Upper lobe of left lung (tissue), 6 donors: ENCODE measurements around the gene PCP4. TPM values are rescaled to one million over a fixed set of nuclear protein-coding genes. Genes with fewer than 3 reads are reported as not detected.

ENCODE experiments used
- ATAC-seq, 2 donors: fragments of 200-7000 bp; cut with Tn5 transposase; one replicate each; pipeline ENCODE4 v1.9.1; 2022; ENCODE audit warnings: mild to moderate bottlenecking in 2 of 2, moderate library complexity in 2 of 2; ENCODE audit not compliant: low FRiP score in 2 of 2
- DNase-seq, 2 donors: peaks; one replicate each; pipeline ENCODE4 v3.0.0-alpha.2; 2019 to 2020
- H3K27ac ChIP-seq, 4 donors: fragments of 200-600 bp; sonication (generic); one replicate each; pipeline ENCODE4 v1.5.1; 2016 to 2019
- H3K27me3 ChIP-seq, 4 donors: fragments of 200-600 bp; sonication (generic); one replicate each; pipeline ENCODE4 v1.5.1; 2017 to 2019
- H3K36me3 ChIP-seq, 4 donors: fragments of 200-600 bp; sonication (generic); one replicate each; pipeline ENCODE4 v1.5.1; 2016 to 2019
- H3K4me1 ChIP-seq, 4 donors: fragments of 200-600 bp; sonication (generic); one replicate each; pipeline ENCODE4 v1.5.1; 2018 to 2019
- H3K4me3 ChIP-seq, 4 donors: fragments of 200-600 bp; sonication (generic); one replicate each; pipeline ENCODE4 v1.5.1; 2017 to 2019; ENCODE audit warnings: mild to moderate bottlenecking in 2 of 4, moderate library complexity in 1 of 4
- H3K9me3 ChIP-seq, 4 donors: fragments of 200-600 bp; sonication (generic); one replicate each; pipeline ENCODE4 v1.5.1; 2018 to 2019
- EP300 ChIP-seq, 4 donors: sonication (generic); formaldehyde crosslinking; IDR thresholded peaks; one replicate each; pipeline ENCODE4 v1.5.1; 2017; ENCODE audit warnings: antibody characterized with exemption in 4 of 4, control low read depth in 2 of 4
- POLR2A ChIP-seq, 4 donors: fragments of 450-650 bp; IDR thresholded peaks; one replicate each; pipeline ENCODE4 v1.5.1; 2016 to 2017; ENCODE audit warnings: antibody characterized with exemption in 4 of 4, mild to moderate bottlenecking in 2 of 4
- POLR2AphosphoS5 ChIP-seq, 2 donors: sonication (generic); formaldehyde crosslinking; IDR thresholded peaks; one replicate each; pipeline ENCODE4 v1.5.1; 2017; ENCODE audit warnings: antibody characterized with exemption in 2 of 2
- WGBS, 2 donors: methylation state at CpG; one replicate each; pipeline ENCODE4 v1.1.5; 2017 to 2018; 5-methylcytosine and 5-hydroxymethylcytosine counted together
- total RNA-seq, 6 donors: library from RNA; depleted of rRNA in 4 of 6; stranded (reverse); fragments of >200 nt in 4 of 6; gene quantifications; one replicate each; pipeline versions ENCODE4 v1.1.0 to v1.2.1, GENCODE V29; 2016 to 2021
- TF ChIP-seq, protein P1 (sequence below), 6 experiments: fragments of 450-650 bp in 4 of 6; fragments of 200-600 bp in 2 of 6; sonication (generic) in 2 of 6; IDR thresholded peaks; one replicate each; pipeline ENCODE4 v1.5.1; 2016 to 2019; ENCODE audit warnings: antibody characterized with exemption in 6 of 6
- donor health status: DM: no; HTN: no; CAD: no; lungs with moderate emphysema.
- donor health status: DM: no; HTN: yes; CAD: no; lungs with severe emphysema.

Gene PCP4
- total RNA-seq, 6 donors from 2014 or later = 0.66 to 4.4 (median 1.9) TPM; not detected in 2

GRCh38 chr21:39900911-39901310 is 33.7 kb downstream of the PCP4 start:
- no peak for DNase-seq
- no peak for ATAC-seq
- no peaks in the 10 kb centered on the region for H3K36me3 ChIP-seq
- TF ChIP-seq EP300 (IDR thresholded peaks at IDR 0.05) = no peak
- TF ChIP-seq, protein P1, sequence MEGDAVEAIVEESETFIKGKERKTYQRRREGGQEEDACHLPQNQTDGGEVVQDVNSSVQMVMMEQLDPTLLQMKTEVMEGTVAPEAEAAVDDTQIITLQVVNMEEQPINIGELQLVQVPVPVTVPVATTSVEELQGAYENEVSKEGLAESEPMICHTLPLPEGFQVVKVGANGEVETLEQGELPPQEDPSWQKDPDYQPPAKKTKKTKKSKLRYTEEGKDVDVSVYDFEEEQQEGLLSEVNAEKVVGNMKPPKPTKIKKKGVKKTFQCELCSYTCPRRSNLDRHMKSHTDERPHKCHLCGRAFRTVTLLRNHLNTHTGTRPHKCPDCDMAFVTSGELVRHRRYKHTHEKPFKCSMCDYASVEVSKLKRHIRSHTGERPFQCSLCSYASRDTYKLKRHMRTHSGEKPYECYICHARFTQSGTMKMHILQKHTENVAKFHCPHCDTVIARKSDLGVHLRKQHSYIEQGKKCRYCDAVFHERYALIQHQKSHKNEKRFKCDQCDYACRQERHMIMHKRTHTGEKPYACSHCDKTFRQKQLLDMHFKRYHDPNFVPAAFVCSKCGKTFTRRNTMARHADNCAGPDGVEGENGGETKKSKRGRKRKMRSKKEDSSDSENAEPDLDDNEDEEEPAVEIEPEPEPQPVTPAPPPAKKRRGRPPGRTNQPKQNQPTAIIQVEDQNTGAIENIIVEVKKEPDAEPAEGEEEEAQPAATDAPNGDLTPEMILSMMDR (IDR thresholded peaks at IDR 0.05) = no peak
- TF ChIP-seq POLR2A (IDR thresholded peaks at IDR 0.05) = no peak
- TF ChIP-seq POLR2AphosphoS5 (IDR thresholded peaks at IDR 0.05) = no peak
- no peak overlapping the region for H3K4me3 ChIP-seq
- no peaks in the 10 kb centered on the region for H3K9me3 ChIP-seq
- H3K4me1 ChIP-seq = no peaks in the 10 kb centered on the region
- H3K27ac ChIP-seq = no peak overlapping the region
- H3K27me3 ChIP-seq = no peaks in the 10 kb centered on the region

GRCh38 chr21:39902986-39903385 is 35.7 kb downstream of the PCP4 start:
- Histone ChIP-seq H3K27me3 (no peaks in the 10 kb centered on the region), H3K9me3 (no peaks in the 10 kb centered on the region), H3K4me1 (no peaks in the 10 kb centered on the region), H3K27ac (no peak overlapping the region), H3K36me3 (no peaks in the 10 kb centered on the region), H3K4me3 (no peak overlapping the region)
- DNase-seq (no peak), ATAC-seq (no peak)
- 76 to 88% methylated on average over 5 of the region's 5 CpGs for WGBS, 2 donors
- TF ChIP-seq, protein P1 (IDR thresholded peaks at IDR 0.05) = no peak
- TF ChIP-seq POLR2A (IDR thresholded peaks at IDR 0.05) = no peak

DNA sequence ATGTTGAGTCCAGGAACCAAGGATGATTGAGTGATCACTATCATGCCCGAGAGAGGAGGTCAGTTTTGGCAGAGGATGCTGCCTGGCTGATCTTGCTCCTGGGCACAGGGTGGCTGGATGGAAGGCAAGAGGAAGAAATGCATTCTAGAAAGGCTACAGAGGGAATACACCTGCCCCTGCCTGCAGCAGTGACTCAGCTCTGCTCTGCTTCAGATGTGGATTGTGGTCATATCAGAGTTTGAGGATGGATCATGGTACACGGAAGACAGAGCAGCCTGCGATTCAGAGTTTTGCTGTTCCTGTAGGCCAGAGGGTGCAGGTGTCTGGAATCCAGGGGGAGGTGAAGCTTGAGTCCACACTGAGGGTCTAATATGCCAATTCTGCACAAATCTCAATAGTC is 37.2 kb downstream of the PCP4 start:
- no peak for ATAC-seq
- 89 to 91% methylated on average over 3 of the region's 3 CpGs for WGBS, 2 donors
- no peaks in the 10 kb centered on the region for H3K9me3 ChIP-seq

GRCh38 chr21:39908265-39908923 is 41.2 kb downstream of the PCP4 start:
- Histone ChIP-seq H3K36me3 (no peaks in the 10 kb centered on the region), H3K27me3 (no peaks in the 10 kb centered on the region), H3K9me3 (no peaks in the 10 kb centered on the region), H3K4me3 (no peak overlapping the region), H3K4me1 (no peaks in the 10 kb centered on the region), H3K27ac (no peak overlapping the region)
- no peak for DNase-seq
- 62 to 68% methylated on average over 5 to 9 of the region's 9 CpGs for WGBS, 2 donors
- ATAC-seq = no peak
- TF ChIP-seq POLR2AphosphoS5 (IDR thresholded peaks at IDR 0.05) = no peak
- TF ChIP-seq, protein P1 (IDR thresholded peaks at IDR 0.05) = no peak
- TF ChIP-seq EP300 (IDR thresholded peaks at IDR 0.05) = no peak
- no peak for TF ChIP-seq POLR2A (IDR thresholded peaks at IDR 0.05)

More for the DNA sequence above, 37.2 kb downstream of the PCP4 start:
- no peaks in the 10 kb centered on the region for H3K36me3 ChIP-seq
- H3K27ac ChIP-seq = no peak overlapping the region
- no peaks in the 10 kb centered on the region for H3K4me1 ChIP-seq
- H3K27me3 ChIP-seq = no peaks in the 10 kb centered on the region
- DNase-seq = no peak
- H3K4me3 ChIP-seq = no peak overlapping the region
- TF ChIP-seq, protein P1 (IDR thresholded peaks at IDR 0.05) = no peak
- TF ChIP-seq POLR2A (IDR thresholded peaks at IDR 0.05) = no peak
- no peak for TF ChIP-seq POLR2AphosphoS5 (IDR thresholded peaks at IDR 0.05)
- TF ChIP-seq EP300 (IDR thresholded peaks at IDR 0.05) = no peak
